SK-N-SH (cell line): Measurements from ENCODE around the gene WDHD1. TPM values are rescaled to one million over a fixed set of nuclear protein-coding genes. Genes with fewer than 3 reads are reported as not detected.
A peak's percentile ranks its signal among the peaks of the same experiment; 100 is the strongest.
"Not testable (repeated sequence)": the region's sequence is repeated elsewhere in the genome, so short reads cannot be mapped to it uniquely, and the experiment has no call there.

Experiments used
- CTCF ChIA-PET: fragments of 300-600, 350-600 bp; formaldehyde crosslinking; extraction: SDS; loops from one replicate; lab custom pipeline; 2021; lab: Yijun Ruan, JAX
- POLR2A ChIA-PET: fragments of 350-600 bp; sonication (Branson Sonifier 250); formaldehyde crosslinking; extraction: SDS; loops from one replicate; lab custom pipeline; 2020; ENCODE audit warnings: antibody characterized with exemption, inconsistent platforms; lab: Yijun Ruan, JAX
- DNase-seq: peaks from one replicate; pipeline ENCODE4 v3.0.0; 2012
- H2AFZ ChIP-seq: fragments of 200-600 bp; sonication (generic); 2 replicates; pipeline ENCODE4 v1.8.1; 2016; ENCODE audit warnings: antibody characterized with exemption, mild to moderate bottlenecking, low read depth
- H3F3A ChIP-seq: fragments of 200-600 bp; sonication (generic); replicated peaks from 2 replicates; pipeline ENCODE3; 2016; ENCODE audit warnings: antibody characterized with exemption, mild to moderate bottlenecking; ENCODE audit not compliant: insufficient read depth
- H3K27ac ChIP-seq, 2 experiments: fragments of 200-500 bp in 1 of 2; fragments of 200-600 bp in 1 of 2; sonication (Bioruptor generic) in 1 of 2; sonication (generic), shearing (Covaris generic) in 1 of 2; 2 replicates each; pipeline versions ENCODE4 v1.5.1 to v1.6.1; 2014 to 2016; ENCODE audit warnings: low read depth in 2 of 2, inconsistent platforms in 1 of 2, low read length in 1 of 2, mild to moderate bottlenecking in 1 of 2, mixed read lengths in 1 of 2
- H3K27me3 ChIP-seq: fragments of 200-600 bp; sonication (generic), shearing (Covaris generic); 2 replicates; pipeline ENCODE4 v1.6.1; 2016; ENCODE audit warnings: mixed run types; ENCODE audit not compliant: insufficient read depth
- H3K36me3 ChIP-seq, 2 experiments: fragments of 200-500 bp in 1 of 2; fragments of 200-600 bp in 1 of 2; sonication (Bioruptor generic) in 1 of 2; sonication (generic) in 1 of 2; replicated peaks in 1 of 2; 2 replicates each; pipeline versions ENCODE3 to v1.5.1; 2014 to 2016; ENCODE audit warnings: low read length in 1 of 2, mild to moderate bottlenecking in 1 of 2; ENCODE audit not compliant: insufficient read depth in 2 of 2, control insufficient read depth in 1 of 2
- H3K4me1 ChIP-seq, 2 experiments: fragments of 200-500 bp in 1 of 2; fragments of 200-600 bp in 1 of 2; sonication (Bioruptor generic) in 1 of 2; sonication (generic), shearing (Covaris generic) in 1 of 2; 2 replicates each; pipeline versions ENCODE4 v1.5.1 to v1.6.1; 2014 to 2016; ENCODE audit warnings: low read depth in 1 of 2, low read length in 1 of 2, mixed run types in 1 of 2; ENCODE audit not compliant: insufficient read depth in 2 of 2, control insufficient read depth in 1 of 2
- H3K4me2 ChIP-seq: fragments of 200-600 bp; sonication (generic), shearing (Covaris generic); 2 replicates; pipeline ENCODE4 v1.6.1; 2017; ENCODE audit warnings: mixed run types
- H3K4me3 ChIP-seq, 2 experiments: fragments of 200-500 bp in 1 of 2; fragments of 200-600 bp in 1 of 2; sonication (Bioruptor generic) in 1 of 2; sonication (generic), shearing (Covaris generic) in 1 of 2; 2 replicates each; pipeline versions ENCODE4 v1.5.1 to v1.8.1; 2014 to 2016; ENCODE audit warnings: low read depth in 2 of 2, inconsistent platforms in 1 of 2, low read length in 1 of 2, mild to moderate bottlenecking in 1 of 2, mixed read lengths in 1 of 2, moderate library complexity in 1 of 2
- H3K79me2 ChIP-seq: fragments of 200-600 bp; sonication (generic); 2 replicates; pipeline ENCODE4 v1.8.1; 2017; ENCODE audit warnings: mild to moderate bottlenecking; ENCODE audit not compliant: insufficient read depth
- H3K9ac ChIP-seq: fragments of 200-600 bp; sonication (generic); 2 replicates; pipeline ENCODE4 v1.6.1; 2017; ENCODE audit warnings: mixed run types
- H3K9me2 ChIP-seq: fragments of 200-600 bp; sonication (generic); 2 replicates; pipeline ENCODE4 v1.6.1; 2017; ENCODE audit warnings: mixed run types
- H3K9me3 ChIP-seq: fragments of 200-600 bp; sonication (generic); 2 replicates; pipeline ENCODE4 v1.6.1; 2017; ENCODE audit warnings: mixed run types, mild to moderate bottlenecking, moderate library complexity
- H4K20me1 ChIP-seq: fragments of 200-600 bp; sonication (generic); 2 replicates; pipeline ENCODE4 v1.6.1; 2017; ENCODE audit warnings: mild to moderate bottlenecking, mixed run types; ENCODE audit not compliant: insufficient read depth
- CHD2 ChIP-seq: fragments of 150-350 bp; IDR thresholded peaks from 2 replicates; pipeline ENCODE4 v1.6.1; 2018; ENCODE audit warnings: low read length; ENCODE audit not compliant: partially characterized antibody
- ELF1 ChIP-seq: IDR thresholded peaks from 2 replicates; pipeline ENCODE4 v1.4.0; 2012
- EZH2phosphoT487 ChIP-seq: fragments of 200-600 bp; sonication (generic); IDR thresholded peaks from 2 replicates; pipeline ENCODE4 v1.6.1; 2017; ENCODE audit warnings: low read depth, mixed run types, mild to moderate bottlenecking, antibody characterized with exemption, moderate library complexity, borderline replicate concordance
- FOSL2 ChIP-seq: IDR thresholded peaks from 2 replicates; pipeline ENCODE4 v1.4.0; 2012; ENCODE audit warnings: low read depth, mild to moderate bottlenecking, moderate library complexity, borderline replicate concordance
- FOXJ3 ChIP-seq: sonication (generic); formaldehyde crosslinking; IDR thresholded peaks from 2 replicates; pipeline ENCODE4 v1.5.1; 2020; ENCODE audit warnings: mild to moderate bottlenecking, missing genetic modification reagents
- FOXM1 ChIP-seq: IDR thresholded peaks from 2 replicates; pipeline ENCODE4 v1.4.0; 2012; ENCODE audit warnings: low read depth, mild to moderate bottlenecking
- GABPA ChIP-seq: IDR thresholded peaks from 2 replicates; pipeline ENCODE4 v1.4.0; 2012; ENCODE audit warnings: low read depth, mild to moderate bottlenecking
- GATA2 ChIP-seq: sonication (generic); formaldehyde crosslinking; IDR thresholded peaks from 2 replicates; pipeline ENCODE4 v1.5.0; 2020; ENCODE audit warnings: mild to moderate bottlenecking, missing genetic modification reagents
- JUND ChIP-seq: IDR thresholded peaks from 2 replicates; pipeline ENCODE4 v1.4.0; 2012
- MEF2A ChIP-seq: IDR thresholded peaks from 2 replicates; pipeline ENCODE4 v1.4.0; 2012; ENCODE audit warnings: low read depth, borderline replicate concordance
- MXI1 ChIP-seq: IDR thresholded peaks from 2 replicates; pipeline ENCODE4 v1.6.1; 2012; ENCODE audit warnings: mild to moderate bottlenecking, low read depth, low read length, improper control_type of control experiment
- NRF1 ChIP-seq: IDR thresholded peaks from 2 replicates; pipeline ENCODE4 v1.6.1; 2012; ENCODE audit warnings: low read depth, mild to moderate bottlenecking, low read length
- RFX5 ChIP-seq: IDR thresholded peaks from 2 replicates; pipeline ENCODE4 v1.6.1; 2012; ENCODE audit warnings: mild to moderate bottlenecking, improper control_type of control experiment, low read length
- RXRA ChIP-seq: IDR thresholded peaks from 2 replicates; pipeline ENCODE4 v1.4.0; 2012; ENCODE audit warnings: low read depth, mild to moderate bottlenecking, borderline replicate concordance
- SIN3A ChIP-seq: IDR thresholded peaks from 2 replicates; pipeline ENCODE4 v1.6.1; 2012; ENCODE audit warnings: low read depth, mild to moderate bottlenecking, low read length, moderate library complexity, borderline replicate concordance
- SMC3 ChIP-seq: IDR thresholded peaks from 2 replicates; pipeline ENCODE4 v1.6.1; 2012; ENCODE audit warnings: low read depth, low read length, improper control_type of control experiment
- TAF1 ChIP-seq: IDR thresholded peaks from 2 replicates; pipeline ENCODE4 v1.6.1; 2012; ENCODE audit warnings: low read depth, mild to moderate bottlenecking, low read length, moderate library complexity, borderline replicate concordance
- TEAD4 ChIP-seq: IDR thresholded peaks from 2 replicates; pipeline ENCODE4 v1.4.0; 2012; ENCODE audit warnings: mild to moderate bottlenecking, borderline replicate concordance; ENCODE audit not compliant: insufficient read depth
- WGBS: methylation state at CpG from one replicate; pipeline ENCODE4 v1.1.6; 2017; ENCODE audit warnings: low lambda C conversion rate; 5-methylcytosine and 5-hydroxymethylcytosine counted together
- polyA plus RNA-seq, 3 experiments: library from polyadenylated mRNA; depleted of rRNA; stranded (reverse); fragments of >200 nt; gene quantifications; 2 replicates each; pipeline ENCODE4 v1.2.3, GENCODE V29; 2012
- TF ChIP-seq, protein P1 (sequence below): IDR thresholded peaks from 2 replicates; pipeline ENCODE4 v1.6.1; 2012; ENCODE audit warnings: mild to moderate bottlenecking, low read depth, low read length, moderate library complexity
- TF ChIP-seq, protein P2 (sequence below): fragments of 150-350 bp; IDR thresholded peaks from 2 replicates; pipeline ENCODE4 v1.6.1; 2016; ENCODE audit warnings: mild to moderate bottlenecking, low read depth, low read length

The WDHD1 gene
- polyA plus RNA-seq, 1 of the 3 experiments (the other 2 are of a cell fraction): 2.9 TPM

DNA sequence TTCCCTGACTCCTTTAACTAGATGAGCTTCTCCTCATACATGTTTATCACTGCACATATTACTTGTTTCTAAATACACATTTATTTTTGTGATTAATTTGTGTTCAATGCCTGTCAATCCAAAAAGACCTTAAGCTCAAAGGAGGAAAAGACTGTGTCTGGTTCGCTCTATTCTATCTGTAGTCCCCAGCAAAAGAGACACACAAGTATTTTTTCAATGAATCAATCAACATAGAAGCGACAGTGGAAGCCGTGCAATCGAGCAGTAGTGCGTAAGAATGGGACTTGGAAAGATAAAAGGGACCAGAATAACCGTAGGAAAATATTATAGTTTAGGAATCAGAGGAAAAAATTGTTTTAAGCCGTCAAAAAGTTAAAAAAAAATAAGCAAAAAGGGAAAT is 951 bp downstream of the WDHD1 start:
- no peak for TF ChIP-seq GATA2 (CRISPR knock-in tag)
- TF ChIP-seq SMC3: no peak
- no peak for TF ChIP-seq FOXM1
- TF ChIP-seq, protein P1, sequence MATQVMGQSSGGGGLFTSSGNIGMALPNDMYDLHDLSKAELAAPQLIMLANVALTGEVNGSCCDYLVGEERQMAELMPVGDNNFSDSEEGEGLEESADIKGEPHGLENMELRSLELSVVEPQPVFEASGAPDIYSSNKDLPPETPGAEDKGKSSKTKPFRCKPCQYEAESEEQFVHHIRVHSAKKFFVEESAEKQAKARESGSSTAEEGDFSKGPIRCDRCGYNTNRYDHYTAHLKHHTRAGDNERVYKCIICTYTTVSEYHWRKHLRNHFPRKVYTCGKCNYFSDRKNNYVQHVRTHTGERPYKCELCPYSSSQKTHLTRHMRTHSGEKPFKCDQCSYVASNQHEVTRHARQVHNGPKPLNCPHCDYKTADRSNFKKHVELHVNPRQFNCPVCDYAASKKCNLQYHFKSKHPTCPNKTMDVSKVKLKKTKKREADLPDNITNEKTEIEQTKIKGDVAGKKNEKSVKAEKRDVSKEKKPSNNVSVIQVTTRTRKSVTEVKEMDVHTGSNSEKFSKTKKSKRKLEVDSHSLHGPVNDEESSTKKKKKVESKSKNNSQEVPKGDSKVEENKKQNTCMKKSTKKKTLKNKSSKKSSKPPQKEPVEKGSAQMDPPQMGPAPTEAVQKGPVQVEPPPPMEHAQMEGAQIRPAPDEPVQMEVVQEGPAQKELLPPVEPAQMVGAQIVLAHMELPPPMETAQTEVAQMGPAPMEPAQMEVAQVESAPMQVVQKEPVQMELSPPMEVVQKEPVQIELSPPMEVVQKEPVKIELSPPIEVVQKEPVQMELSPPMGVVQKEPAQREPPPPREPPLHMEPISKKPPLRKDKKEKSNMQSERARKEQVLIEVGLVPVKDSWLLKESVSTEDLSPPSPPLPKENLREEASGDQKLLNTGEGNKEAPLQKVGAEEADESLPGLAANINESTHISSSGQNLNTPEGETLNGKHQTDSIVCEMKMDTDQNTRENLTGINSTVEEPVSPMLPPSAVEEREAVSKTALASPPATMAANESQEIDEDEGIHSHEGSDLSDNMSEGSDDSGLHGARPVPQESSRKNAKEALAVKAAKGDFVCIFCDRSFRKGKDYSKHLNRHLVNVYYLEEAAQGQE: no peak
- TF ChIP-seq, protein P2, sequence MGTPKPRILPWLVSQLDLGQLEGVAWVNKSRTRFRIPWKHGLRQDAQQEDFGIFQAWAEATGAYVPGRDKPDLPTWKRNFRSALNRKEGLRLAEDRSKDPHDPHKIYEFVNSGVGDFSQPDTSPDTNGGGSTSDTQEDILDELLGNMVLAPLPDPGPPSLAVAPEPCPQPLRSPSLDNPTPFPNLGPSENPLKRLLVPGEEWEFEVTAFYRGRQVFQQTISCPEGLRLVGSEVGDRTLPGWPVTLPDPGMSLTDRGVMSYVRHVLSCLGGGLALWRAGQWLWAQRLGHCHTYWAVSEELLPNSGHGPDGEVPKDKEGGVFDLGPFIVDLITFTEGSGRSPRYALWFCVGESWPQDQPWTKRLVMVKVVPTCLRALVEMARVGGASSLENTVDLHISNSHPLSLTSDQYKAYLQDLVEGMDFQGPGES: no peak
- TF ChIP-seq FOSL2: no peak
- no peak for TF ChIP-seq GABPA
- no peak for TF ChIP-seq CHD2
- TF ChIP-seq MEF2A: no peak
- no peak for TF ChIP-seq JUND
- no peak for TF ChIP-seq MXI1
- no peak for TF ChIP-seq RXRA
- no peak for TF ChIP-seq EZH2phosphoT487
- TF ChIP-seq FOXJ3 (CRISPR knock-in tag): no peak
- no peak for TF ChIP-seq TEAD4
- no peak for TF ChIP-seq ELF1
- TF ChIP-seq NRF1: no peak
- no peak for TF ChIP-seq SIN3A
- TF ChIP-seq RFX5: no peak
- TF ChIP-seq TAF1: no peak
- Histone ChIP-seq H3K27me3 (no peaks in the 10 kb centered on the region), H3K36me3 (peaks cover 5 to 8% of the 10 kb centered on the region in 2 experiments), H2AFZ (peak overlapping the region; percentile 93), H3K9ac (peak overlapping the region; percentile 94), H3K4me3 (peak overlapping the region; percentile 69 to 73), H3K4me1 (peaks cover 9 to 19% of the 10 kb centered on the region in 2 experiments; a peak in 3 of 4 replicates), H3K9me2 (no peaks in the 10 kb centered on the region), H3K9me3 (no peaks in the 10 kb centered on the region), H3K4me2 (peak overlapping the region; percentile 87), H3K27ac (no peak overlapping the region), H3F3A (no peaks in the 10 kb centered on the region), H3K79me2 (peaks cover 73% of the 10 kb centered on the region), H4K20me1 (peaks cover 26% of the 10 kb centered on the region)
- WGBS: 27% methylated on average over 7 of the region's 7 CpGs
- DNase-seq: no peak
- ChIA-PET POLR2A (interaction anchor here (3.0 kb wide), 1 partner anchor 25 kb away, joined by 32 read pairs; the partner anchor contains the start of gene MAPK1IP1L), CTCF (interaction anchor here (1.1 to 7.0 kb wide), 3 partner anchors 26 to 462 kb away, joined by 3 to 40 read pairs (median 3); partner anchors contain the start of gene MAPK1IP1L)

DNA sequence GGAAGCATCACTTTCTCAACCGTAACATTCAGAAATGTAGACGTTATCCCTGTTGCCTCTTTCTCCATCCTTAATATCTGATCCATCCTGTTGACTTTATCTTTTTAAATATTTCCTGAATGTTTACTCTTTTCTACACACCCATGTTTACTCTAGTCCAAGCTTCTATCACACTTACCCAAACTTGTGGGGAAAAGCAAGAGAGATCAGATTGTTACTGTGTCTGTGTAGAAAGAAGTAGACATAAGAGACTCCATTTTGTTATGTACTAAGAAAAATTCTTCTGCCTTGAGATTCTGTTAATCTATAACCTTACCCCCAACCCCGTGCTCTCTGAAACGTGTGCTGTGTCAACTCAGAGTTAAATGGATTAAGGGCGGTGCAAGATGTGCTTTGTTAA is 2.5 kb downstream of the WDHD1 start:
- H2AFZ ChIP-seq, H3K36me3 ChIP-seq, H3K4me3 ChIP-seq, H3K27me3 ChIP-seq, H3K27ac ChIP-seq, DNase-seq, H3K9me2 ChIP-seq, H3F3A ChIP-seq, POLR2A ChIA-PET, H3K9me3 ChIP-seq, H3K9ac ChIP-seq, CTCF ChIA-PET, H3K4me2 ChIP-seq: not testable (repeated sequence)
- Histone ChIP-seq H3K79me2 (peaks cover 57% of the 10 kb centered on the region), H3K4me1 (peaks cover 9 to 15% of the 10 kb centered on the region in 2 experiments; a peak in 2 of 4 replicates), H4K20me1 (peaks cover 14% of the 10 kb centered on the region)
- WGBS: 68% methylated on average over 4 of the region's 5 CpGs
